RPMI7951 (cell line): Measurements from ENCODE around the gene CAMTA1. TPM values are rescaled to one million over a fixed set of nuclear protein-coding genes. Genes with fewer than 3 reads are reported as not detected.
"Not testable (repeated sequence)": the region's sequence is repeated elsewhere in the genome, so short reads cannot be mapped to it uniquely, and the experiment has no call there.

Experiments
- DNase-seq: peaks from one replicate; pipeline ENCODE4 v3.0.0-alpha.2; 2012; ENCODE audit warnings: low read depth
- total RNA-seq: library from RNA; depleted of rRNA; stranded (reverse); fragments of >200 nt; shearing (Covaris generic); gene quantifications from 2 replicates; pipeline ENCODE4 v1.2.3, GENCODE V29; 2014

CAMTA1 gene
- total RNA-seq, 1 experiment from 2014 or later = 91.0 TPM

- no peak for DNase-seq
Measured at GRCh38 chr1:7406641-7407543, 621.6 kb downstream of the CAMTA1 start.

- DNase-seq = no peak
Measured at GRCh38 chr1:7407544-7407895, 622.3 kb downstream of the CAMTA1 start.

GRCh38 chr1:7407980-7408770, 622.9 kb downstream of the CAMTA1 start:
- no peak for DNase-seq

GRCh38 chr1:7408771-7409150, 623.5 kb downstream of the CAMTA1 start:
- DNase-seq = no peak

GRCh38 chr1:7409278-7409677, 624.0 kb downstream of the CAMTA1 start:
- DNase-seq = no peak

GRCh38 chr1:7410156-7410555, 624.9 kb downstream of the CAMTA1 start:
- DNase-seq = no peak

- not testable (repeated sequence) for DNase-seq
Measured at GRCh38 chr1:7417618-7418017, 632.4 kb downstream of the CAMTA1 start.

- DNase-seq = no peak
Measured at GRCh38 chr1:7418442-7419080, 633.3 kb downstream of the CAMTA1 start.

GRCh38 chr1:7420098-7420445, 634.8 kb downstream of the CAMTA1 start:
- no peak for DNase-seq

GRCh38 chr1:7420470-7421100, 635.3 kb downstream of the CAMTA1 start:
- no peak for DNase-seq

- no peak for DNase-seq
Measured at GRCh38 chr1:7421471-7422075, 636.3 kb downstream of the CAMTA1 start.

- no peak for DNase-seq
Measured at GRCh38 chr1:7422081-7422480, 636.8 kb downstream of the CAMTA1 start.

GRCh38 chr1:7422561-7422960, 637.3 kb downstream of the CAMTA1 start:
- no peak for DNase-seq

GRCh38 chr1:7422966-7423365, 637.7 kb downstream of the CAMTA1 start:
- DNase-seq = no peak

GRCh38 chr1:7424352-7424890, 639.2 kb downstream of the CAMTA1 start:
- DNase-seq = no peak

- no peak for DNase-seq
Measured at GRCh38 chr1:7425229-7425628, 640.0 kb downstream of the CAMTA1 start.

- no peak for DNase-seq
Measured at GRCh38 chr1:7425771-7426170, 640.5 kb downstream of the CAMTA1 start.

GRCh38 chr1:7426780-7427604, 641.7 kb downstream of the CAMTA1 start:
- no peak for DNase-seq

- DNase-seq = peak; percentile 13
Measured at GRCh38 chr1:7427605-7428300, 642.5 kb downstream of the CAMTA1 start.

- no peak for DNase-seq
Measured at GRCh38 chr1:7429290-7429689, 644.0 kb downstream of the CAMTA1 start.
